Superior temporal gyrus (tissue), 1 donor: ENCODE data around the gene MYOG.

Experiments used
- DNase-seq: peaks from one replicate; pipeline ENCODE4 v3.0.0-alpha.2; 2016; ENCODE audit errors: extremely low spot score

Gene MYOG

GRCh38 chr1:203046984-203047630, 38.7 kb downstream of the MYOG start:
- no peak for DNase-seq

GRCh38 chr1:203045821-203046594, 39.8 kb downstream of the MYOG start:
- peak; percentile 55 for DNase-seq

DNA sequence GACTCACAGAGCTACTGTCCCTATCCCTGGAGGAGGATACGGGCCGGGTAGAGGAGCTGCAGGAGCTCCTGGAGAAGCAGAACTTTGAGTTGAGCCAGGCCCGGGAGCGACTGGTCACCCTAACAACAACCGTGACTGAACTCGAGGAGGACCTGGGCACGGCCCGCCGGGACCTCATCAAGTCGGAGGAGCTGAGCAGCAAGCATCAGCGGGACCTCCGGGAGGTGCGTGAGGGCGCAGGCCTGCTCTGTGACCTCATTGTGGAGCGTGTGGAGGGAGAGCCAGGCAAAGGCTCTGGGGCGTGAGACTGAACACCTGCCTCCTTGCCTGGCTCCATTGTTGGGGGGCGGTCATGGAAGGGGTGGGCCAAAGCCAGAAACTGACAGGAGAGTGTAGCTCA, 40.5 kb downstream of the MYOG start:
- no peak for DNase-seq

DNA sequence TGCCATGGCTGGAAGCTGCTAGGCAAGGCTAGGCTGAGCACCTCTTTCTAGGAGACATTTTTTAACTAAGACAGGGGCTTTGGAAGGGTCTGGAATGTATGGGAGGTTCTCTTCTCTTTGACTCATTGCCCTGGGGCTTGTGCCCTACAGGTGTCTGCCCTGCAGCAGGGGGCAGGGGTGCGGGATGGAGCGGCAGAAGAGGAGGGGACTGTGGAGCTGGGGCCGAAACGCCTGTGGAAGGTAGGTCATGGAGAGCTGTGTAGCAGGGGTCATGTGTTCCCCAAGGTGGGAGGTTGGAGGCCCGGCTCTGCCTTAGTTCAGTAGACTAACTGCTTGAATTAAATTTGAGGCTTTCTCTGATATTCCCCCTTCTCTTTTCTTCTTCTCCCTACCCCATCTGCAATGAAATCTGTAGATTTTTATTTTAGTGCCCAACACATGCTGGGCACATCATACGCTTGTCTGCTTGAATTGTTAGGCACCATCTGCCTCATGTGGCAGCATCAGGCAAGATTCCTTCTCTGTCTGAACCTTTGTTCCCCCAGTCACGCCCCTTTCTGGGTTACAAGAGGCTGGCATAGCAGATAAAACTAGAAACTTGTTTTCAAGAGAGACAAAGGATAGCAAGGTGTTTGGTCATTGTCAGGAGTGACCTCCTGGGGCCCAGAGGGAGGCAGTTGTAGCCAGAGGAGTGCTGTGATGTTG, 41.1 kb downstream of the MYOG start:
- no peak for DNase-seq

- no peak for DNase-seq
These were observed 41.8 kb downstream of the MYOG start for GRCh38 chr1:203043830-203044545.

GRCh38 chr1:203041351-203041932, 44.4 kb downstream of the MYOG start:
- no peak for DNase-seq

DNA sequence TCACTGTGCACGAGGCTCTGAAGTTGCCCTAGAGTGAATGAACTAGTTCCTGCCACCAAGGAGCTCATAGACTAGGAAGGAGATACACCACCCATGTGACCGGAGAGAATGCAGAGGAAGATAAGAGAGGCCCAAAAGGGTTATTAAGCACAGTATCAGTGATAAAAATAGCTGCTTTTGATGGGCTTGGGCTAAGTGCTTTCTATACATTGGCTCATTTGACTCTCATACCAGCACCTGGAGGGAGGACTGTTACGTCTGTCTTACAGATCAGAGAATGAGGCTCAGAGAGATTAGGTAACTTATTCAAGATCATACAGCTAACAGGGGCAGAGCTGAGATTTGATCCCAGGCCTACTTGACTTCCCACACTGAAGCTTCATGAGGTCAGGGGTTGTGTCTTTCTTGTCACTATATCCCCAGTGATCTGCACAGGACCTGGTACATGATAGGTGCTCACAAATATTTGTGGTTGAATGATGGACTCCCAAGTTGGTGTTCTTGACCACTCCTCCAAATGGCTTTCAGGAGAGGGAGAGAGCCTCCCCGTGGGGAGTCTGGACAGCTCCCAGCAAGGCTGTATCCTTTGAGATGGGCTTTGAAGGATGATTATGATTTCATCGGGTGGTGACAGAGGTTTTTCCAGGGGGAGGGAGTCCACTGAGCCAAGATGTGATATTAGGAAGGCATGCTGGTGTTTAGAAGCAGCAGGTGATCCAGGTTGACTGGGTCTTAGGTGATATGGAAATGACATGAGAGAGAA, 45.1 kb downstream of the MYOG start:
- DNase-seq, result no peak

DNA sequence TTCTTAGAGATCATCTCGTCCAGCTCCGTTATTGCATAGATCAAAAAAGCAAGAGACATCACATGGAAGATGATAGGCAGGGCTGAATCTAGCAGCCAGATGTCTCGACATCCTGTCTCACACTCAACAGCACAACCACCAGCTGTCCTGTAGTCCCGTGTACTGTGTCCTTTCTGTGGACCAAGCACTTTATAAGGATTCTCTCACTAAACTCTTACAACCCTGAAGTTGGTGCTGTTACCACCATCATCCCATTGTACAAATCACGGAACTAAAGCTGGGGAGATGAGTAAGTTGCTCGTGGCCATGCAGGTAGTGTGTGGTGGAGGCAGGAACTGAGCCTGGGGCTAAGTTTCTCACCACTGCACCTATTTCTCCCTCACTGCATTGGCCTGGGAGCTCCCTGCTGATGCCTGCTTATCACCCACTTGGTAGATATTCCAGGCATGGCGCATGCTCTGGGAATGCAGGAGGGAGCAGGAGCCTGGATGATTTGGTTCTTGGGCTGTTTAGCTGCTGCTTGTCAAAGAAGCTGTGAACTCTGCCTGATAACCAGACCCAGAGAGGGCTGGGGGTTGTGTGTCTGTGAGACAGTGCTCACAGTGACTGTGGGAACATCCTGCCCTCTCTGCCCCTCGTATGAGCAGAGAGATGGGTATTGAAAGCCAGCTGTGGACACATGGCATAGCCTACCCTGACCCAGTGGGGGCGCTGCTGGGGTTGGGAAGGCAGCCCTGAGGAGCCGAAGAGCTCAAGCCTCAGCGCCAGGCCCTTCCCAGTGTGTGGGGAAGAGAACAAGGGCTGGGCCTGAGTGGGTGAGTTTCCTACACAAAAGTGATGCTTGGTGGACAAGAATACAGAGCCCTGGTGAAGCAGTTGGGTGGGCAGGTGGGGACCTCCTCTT, 46.0 kb downstream of the MYOG start:
- no peak for DNase-seq

DNA sequence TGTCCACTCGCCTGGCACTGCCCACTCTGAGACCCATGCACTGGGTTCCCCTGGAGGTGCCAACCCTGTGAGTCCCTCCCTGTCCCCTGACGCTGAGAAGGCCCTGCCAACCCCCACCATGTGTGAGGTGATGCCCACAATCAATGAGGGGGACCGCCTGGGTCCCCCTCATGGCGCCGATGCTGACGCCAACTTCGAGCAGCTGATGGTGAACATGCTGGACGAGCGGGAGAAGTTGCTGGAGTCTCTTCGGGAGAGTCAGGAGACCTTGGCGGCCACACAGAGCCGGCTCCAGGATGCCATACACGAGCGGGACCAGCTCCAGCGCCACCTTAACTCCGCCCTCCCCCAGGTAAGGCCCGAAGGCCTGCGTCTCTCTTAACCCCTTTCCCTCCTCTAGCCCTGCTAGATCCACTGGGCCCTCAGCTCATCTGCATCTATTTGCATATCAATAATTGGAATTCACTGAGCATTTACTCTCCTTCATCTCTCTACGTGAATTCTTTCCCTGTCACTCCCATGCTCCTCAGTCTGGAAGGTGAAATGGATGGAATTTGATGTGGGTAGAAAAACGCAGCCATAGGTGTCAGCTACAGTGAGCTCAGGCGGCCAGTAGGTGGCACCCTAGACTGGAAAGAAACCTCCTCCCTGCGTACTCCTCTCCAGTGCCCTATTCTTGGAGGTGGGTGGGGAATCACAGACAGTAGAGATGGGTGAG, 46.8 kb downstream of the MYOG start:
- peak; percentile 91 for DNase-seq

GRCh38 chr1:203038217-203038741, 47.5 kb downstream of the MYOG start:
- peak; percentile 79 for DNase-seq

GRCh38 chr1:203037509-203038190, 48.2 kb downstream of the MYOG start:
- DNase-seq, result no peak

GRCh38 chr1:203036537-203036936, 49.3 kb downstream of the MYOG start:
- DNase-seq, result no peak

GRCh38 chr1:203036135-203036534, 49.7 kb downstream of the MYOG start:
- no peak for DNase-seq

GRCh38 chr1:203035111-203036000, 50.5 kb downstream of the MYOG start:
- no peak for DNase-seq

- no peak for DNase-seq
These were observed 51.2 kb downstream of the MYOG start for GRCh38 chr1:203034422-203035110.

- DNase-seq, result no peak
These were observed 51.9 kb downstream of the MYOG start for GRCh38 chr1:203033917-203034316.

GRCh38 chr1:203033287-203033686, 52.5 kb downstream of the MYOG start:
- DNase-seq, result no peak
